Measurements from ENCODE around the gene PPP1R9B.

The PPP1R9B gene

DNA sequence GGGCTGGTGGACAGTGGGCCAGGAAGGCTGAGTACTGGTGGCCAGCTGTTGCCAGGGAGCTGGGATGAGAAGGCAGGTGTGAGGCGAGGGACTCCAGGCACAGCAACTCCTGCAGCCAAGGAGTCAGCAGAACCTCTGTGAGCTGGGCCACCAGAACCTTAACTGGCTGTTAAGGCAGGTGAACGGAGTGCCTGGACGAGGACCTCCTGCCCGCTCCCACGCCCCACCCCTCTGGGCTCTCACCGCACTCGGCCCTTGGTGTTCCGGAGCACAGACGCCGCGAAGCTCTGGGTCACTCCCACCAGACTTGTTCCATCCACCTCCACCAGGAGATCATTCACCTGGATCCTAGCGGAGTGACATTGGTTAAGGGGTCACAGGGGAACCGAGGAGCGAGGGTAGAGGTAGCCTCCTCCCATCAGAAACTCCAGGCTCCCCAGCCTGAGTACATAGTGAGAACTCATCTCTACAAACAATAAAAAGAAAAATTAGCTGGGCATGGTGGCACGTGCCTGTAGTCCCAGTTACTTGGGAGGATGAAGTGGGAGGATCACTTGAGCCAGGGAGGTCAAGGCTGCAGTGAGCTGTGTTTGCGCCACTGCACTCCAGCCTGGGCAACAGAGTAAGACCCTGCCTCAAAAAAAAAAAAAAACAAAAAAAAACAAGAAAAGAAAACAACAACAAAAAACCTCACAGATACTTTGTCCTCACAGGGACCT lies 9.3 kb downstream of the PPP1R9B start:
- DNase-seq (ENCODE audit: low read depth in 2 of 2) = no peak

DNA sequence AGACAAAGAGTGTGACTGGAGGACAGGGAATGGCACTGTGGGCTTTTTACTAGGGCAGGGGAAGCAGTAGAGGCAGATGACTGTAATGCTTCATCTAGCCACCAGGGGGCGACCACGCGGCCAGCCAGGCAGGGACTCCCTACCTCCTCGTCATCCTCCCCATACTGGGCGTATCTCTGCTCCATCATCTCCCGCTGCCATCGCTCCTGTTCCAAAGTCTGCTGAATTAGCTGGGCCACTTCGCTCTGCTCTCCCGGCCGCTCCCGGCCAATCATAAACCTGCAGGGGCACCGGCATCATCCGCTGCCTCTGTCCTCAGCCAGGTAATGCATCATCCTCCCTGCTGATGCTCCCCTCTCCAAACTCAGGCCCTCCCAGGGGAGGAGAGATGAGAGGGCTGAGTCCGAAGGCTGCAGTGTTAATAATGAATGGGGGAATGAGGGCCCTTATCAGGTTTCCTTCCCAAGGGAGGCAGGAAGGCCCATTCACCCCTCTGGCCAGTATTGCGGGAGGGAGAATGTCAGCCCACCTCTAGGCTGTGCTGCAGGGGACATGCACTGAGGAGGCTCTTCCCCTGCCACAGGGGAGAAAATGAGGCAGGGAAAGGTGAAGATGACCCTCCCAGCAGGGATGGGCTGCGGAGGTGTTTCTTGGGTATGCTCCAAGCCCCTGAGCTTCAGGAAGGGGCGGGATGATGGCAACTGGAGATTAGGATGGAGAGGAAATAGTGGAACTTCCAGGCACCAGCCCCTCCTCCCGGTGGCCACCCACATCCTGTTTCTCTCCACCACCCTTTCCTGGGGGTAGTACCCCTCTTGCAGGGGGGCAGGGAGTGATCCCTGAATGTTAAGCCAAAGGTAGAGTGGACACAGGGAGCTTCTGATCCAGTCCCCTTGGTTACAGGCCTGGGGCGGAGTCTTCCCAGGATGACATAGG lies 10.3 kb downstream of the PPP1R9B start:
- no peak for DNase-seq (ENCODE audit: low read depth in 2 of 2)

DNA sequence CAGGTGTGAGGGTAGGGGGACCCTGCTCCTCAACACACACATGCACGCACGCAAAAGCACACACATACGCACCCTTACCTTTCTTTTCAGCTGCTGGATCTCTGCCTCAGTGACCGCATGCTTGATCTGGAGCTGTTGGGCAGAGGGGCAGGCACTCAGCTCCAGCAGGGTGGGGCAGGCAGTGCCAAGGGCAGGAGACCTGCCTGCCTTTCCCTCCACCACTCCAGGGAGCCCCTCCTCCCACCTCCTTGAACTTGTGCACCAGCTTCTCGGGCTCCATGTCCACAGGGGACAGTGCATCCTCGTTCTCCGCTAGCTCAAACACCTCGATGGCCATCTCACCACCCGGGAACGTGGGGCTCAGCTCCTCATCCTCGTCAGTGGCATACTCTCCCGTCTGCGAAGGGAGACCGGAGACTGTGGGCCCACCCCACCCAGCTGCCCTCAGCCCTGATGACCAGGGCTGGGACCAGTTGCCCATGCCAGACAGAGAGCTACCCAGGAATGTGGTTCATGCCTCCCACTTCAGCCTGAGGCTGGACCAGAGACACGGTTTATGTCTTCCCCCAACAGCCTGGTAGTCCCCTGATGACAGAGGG lies 11.2 kb downstream of the PPP1R9B start:
- no peak for DNase-seq (ENCODE audit: low read depth in 2 of 2)

DNA sequence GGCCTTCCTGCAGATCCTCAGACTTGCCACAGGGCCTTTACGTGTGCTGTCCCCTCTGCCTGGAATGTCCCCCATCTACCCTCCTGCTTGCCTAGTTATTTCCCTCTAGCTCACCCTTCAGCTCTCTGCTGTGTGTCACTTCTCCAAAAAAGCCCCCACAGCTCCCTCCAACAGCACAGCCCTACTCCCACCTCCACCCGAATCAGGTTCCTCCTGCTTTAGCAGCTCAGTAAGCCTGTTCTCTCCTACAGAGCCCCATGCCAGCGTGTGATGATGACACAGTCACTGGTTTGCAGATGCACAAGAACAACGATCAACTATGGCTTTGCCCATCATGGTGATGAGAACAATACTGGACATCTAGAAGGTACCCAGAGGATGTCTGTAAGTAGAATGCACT lies 13.4 kb downstream of the PPP1R9B start:
- DNase-seq (ENCODE audit: low read depth in 2 of 2) = no peak

DNA sequence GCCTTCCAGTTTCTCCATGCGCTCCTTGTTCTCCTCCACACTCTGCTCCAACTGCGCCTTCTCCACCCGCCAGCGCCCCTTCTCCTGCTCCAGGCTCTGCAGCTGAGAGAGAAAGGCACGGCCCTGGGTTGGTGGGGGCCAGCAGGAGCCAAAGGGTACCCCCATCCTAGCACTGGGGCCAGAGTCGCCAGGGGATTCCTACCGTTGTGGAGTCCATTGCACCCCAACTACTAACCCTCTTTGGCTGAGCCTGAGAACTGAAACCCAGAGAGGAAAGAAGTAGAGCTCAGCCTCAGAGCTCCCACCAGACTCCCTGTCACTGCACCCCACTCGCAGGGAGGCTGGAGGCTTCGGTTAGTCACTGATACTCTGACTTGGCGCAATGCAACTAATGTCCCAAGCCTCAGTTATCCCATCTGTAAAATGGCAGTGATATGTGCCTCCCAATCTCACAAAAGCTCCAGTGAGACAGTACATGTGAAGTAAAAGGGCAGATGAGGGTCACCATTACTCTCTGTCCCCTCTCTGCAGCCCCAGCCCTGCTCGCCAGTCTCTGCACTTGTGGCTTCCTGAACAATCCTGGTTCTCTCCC lies 14.3 kb downstream of the PPP1R9B start:
- DNase-seq (ENCODE audit: low read depth in 2 of 2) = no peak

DNA sequence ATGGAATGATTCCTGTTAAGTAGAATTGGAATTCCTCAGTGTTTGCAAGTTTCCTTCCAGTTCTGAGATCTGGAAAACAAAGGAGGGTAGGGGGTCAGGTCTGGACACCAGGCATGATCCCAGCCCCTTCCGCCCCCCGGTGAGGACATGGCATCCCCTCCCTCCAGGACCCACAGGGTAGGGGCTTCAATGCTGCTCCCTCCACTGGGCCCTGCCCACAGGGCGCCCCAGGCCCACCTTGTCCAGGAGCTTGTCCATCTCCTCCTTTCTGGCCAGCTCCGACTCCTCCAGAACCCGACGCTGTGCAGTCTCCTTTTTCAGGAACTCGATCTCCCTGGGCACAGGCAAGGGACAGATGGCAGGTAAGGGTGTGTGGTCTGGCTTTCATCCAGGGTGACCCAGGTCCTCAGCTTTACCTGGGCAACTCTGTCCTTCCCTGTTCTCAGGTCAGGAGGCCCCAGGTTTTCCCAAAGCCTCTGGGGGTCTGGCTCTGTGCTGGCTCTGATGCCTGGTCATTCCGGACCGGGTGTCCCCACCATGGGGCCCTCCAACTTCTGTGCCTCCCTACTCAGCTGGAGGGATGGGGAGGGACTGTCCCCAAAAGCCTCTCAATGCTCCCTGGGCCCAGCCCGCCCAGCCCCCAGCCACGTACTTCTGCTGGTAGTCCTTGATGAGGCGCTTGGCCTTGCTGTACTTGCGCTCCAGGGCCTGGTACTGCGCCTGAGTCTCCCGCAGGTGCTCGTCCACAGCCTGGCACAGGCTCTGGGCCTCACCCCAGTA lies 15.0 kb downstream of the PPP1R9B start:
- no peak for DNase-seq (ENCODE audit: low read depth in 2 of 2)

DNA sequence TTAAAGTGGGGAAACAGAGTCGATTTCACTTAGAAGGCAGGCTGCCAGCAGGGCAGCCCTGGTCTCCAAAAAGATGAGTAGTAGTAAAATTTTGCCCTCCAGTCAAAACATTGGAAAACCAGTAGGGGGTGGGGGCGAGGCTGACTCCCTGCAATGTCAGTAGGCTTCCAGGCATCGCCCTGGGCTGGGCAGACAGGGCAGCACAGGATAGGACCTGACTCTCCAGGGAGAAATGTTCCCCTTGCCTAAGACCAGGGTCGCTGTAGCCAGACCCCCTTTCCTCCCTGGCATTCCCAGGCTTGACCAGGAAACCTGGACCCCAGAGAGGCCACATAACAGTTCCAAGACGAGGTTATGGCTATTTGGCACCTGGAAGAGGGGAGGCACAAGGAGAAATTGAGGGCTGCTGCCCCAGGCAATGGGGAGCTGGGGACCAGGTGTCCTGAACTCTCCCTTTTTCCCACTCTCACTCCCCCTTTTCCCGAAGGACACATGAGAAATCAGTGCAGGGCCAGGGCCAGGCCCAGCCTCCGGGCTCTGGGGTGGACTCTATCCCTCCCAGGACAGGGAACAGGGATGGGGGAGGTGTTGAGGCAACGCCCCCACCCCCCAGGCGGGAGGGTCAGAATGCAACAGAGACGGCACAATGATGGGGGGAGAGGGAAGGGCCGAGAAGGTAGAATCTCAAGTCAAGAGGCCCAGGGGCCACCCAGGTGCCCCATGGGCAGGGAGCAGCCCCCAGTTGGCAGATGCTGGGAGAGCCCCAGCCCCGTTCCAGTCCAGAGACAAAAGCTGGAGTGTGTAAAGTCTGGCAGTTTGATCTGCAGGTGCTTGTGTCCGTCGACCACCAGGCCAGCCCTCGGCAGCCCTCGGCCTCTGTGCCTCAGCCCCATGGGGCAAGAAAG lies 16.0 kb downstream of the PPP1R9B start:
- DNase-seq (ENCODE audit: low read depth in 2 of 2) = no peak

DNA sequence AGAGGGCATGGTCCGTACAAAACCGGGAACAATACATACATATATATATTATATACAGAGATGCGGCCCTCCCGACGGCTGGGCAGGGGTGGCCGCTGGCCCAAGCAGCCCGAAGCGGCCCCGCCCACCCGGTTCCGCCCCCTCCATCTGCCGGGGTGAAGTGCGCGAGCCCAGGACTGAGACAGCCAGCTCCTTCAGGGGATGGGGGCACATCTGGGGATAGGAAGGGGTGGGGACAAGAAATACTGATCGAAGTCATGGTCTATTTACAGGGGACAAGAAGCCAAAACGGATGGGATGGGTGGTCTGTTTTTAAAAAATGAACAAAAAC lies 16.7 kb downstream of the PPP1R9B start:
- DNase-seq (ENCODE audit: low read depth in 2 of 2) = no peak

DNA sequence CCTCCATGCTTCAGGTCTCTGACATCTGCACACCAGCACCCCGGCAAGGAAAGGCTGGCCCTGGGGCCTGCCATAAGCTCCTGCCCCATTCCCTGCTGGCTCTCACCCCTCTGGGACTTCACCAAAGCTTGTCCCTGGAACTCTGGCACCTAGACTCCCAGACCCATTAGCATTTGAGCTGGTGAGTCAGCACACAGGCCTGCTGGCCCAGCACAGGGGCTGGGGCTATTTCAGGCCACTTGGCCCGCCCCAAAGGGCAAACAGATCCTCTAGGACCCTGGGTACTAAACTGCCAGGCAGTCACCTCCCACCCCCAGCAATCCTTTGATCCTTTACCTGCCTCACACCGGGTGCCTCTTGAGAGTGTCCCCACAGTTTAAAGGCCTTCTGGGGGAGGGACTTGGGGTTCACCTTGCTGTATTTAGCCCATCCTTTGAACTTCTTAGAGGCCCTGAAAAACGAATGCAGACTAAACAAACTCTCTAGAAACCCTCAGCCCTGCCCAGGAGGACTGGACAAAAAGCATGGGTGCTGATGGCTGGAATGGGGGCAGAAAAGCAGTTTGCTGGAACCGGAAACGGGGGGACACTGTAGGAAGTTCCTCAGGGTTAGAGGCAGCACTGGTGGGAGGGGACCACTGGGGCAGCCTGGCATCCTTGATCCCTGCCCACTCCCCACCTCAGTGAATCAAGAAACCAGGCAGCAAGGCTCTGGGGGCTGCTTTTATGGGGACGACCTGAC lies 17.3 kb downstream of the PPP1R9B start:
- no peak for DNase-seq (ENCODE audit: low read depth in 2 of 2)

DNA sequence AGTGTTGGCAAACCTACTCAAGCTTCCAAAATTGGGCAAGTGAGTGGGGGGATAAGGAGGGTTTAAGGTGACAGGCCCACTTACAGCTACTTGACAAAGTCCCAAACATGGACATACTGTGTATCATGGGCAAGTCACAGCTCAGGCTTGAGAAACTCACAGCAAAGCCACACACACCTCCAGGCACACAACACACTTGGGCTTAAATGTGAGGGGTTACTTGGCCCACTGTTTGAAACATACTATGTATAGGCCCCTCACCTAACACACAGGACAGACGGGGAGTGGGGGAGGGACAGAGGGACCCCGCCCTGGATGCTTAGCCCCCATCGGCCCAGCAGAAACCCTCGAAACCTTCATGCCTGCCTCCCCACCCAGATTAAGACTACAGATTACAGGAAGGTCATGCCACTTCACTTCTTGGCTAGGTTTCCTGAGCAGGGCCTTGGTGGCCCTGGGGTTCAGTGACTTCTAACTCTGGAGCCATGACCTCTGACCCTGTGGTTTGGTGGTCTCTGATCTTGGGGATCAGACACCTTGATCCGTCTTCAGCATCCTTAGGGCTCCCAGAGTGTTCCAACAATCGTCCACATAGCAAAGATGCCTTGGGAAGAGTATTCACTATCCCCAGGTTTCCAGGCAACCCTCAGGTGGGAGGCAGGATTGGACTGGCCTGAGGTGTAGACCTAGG lies 18.2 kb downstream of the PPP1R9B start:
- no peak for DNase-seq (ENCODE audit: low read depth in 2 of 2)

DNA sequence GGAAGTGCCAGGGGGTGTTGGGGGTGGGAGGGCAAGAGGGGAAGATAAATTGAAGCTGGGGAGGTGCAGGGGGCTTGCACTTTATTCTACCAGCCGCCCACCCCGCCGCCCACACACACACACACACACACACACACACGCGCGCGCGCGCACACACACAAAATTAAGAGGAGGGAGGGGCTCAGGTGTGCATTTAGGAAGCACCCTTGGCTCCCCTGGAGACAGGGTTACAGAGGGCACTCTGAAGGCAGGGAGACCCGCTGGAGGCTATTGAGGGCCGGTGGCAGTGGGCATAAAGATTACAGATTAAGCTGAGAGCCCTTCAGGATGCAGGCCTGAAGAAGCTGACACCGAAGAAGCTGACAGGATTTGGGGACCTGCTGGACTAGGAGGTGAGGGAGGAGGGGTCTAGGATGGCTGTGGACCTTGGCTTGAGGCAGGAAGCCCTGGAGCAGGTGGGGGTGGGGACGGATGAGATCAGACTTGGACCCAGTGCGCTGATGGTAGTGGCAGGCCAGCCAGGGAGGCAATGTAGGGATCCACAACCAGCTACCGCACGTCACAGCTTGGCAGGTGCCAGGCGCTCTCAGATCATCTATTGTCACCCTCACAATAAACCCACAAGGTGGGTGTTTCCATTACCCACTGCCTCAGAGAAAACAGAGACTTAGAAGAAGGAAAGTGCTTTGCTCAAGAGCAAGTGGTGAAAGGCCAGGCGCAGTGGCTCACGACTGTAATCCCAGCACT lies 19.7 kb downstream of the PPP1R9B start:
- DNase-seq (ENCODE audit: low read depth in 2 of 2) = no peak

DNA sequence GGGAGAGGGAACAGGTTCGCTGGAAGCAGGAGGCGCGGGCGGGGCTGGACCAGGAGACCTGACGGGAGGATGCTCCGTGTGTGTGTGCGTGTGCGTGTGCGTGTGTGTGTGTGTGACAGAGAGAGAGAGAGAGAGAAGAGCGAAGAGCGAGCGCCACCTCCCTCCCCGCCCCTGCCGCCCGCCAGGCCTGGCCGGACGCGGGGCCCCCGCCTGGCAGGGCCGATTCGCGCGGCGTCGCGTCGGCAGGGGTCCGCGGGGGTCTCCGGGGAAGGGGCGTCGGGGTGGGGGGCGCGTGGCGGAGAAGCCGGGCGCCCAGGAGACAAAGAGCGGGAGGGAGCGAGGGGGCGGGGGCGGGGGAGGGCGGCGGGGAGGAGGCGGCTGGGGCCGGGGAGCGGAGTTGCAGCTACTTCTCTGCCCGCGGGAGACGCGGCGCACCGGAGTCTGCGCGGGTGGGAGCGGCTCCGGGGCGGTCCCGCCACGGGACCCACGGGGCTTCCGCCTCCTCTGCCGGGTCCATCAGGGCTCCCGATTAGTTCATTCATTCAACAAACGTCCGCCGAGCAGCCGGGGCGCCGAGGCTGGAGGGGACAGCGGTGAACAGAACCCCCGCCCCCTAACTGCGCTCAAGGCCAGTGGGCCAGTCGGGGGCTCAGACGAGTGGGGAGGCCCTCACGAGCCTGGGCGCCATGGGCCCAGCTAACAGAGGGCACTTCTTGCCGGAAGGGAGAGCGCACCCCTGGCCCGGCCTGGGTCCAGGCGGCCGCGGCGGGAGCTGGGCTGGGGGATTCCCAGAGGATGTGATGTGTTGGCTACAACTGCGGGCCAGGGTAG lies 20.5 kb downstream of the PPP1R9B start, which contains the start of gene SAMD14:
Gene SAMD14 (minus strand): TSS at position 433 of the 831 bp plus-strand sequence. CDS start 5,201 bp downstream, outside the sequence.
- no peak for DNase-seq (ENCODE audit: low read depth in 2 of 2)

DNA sequence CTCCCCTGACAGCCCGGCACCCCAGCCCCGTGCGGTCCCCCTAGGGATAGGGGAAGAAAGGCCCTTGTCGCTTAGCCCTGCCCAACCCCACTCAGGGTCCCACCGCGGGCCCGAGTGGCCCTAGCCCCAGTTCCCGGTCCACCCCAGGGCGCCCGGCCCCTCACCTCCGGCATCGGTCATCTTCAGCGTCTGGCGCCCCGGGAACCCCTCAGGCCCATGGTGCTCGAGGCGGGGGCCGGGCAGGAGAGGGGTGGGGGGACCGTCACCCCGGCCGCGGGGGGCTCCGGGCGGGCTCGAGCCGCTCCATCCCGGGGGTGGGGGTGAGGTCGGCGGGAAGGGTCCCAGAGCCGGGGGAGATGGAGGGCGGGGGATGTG lies 21.1 kb downstream of the PPP1R9B start:
- DNase-seq (ENCODE audit: low read depth in 2 of 2) = no peak

DNA sequence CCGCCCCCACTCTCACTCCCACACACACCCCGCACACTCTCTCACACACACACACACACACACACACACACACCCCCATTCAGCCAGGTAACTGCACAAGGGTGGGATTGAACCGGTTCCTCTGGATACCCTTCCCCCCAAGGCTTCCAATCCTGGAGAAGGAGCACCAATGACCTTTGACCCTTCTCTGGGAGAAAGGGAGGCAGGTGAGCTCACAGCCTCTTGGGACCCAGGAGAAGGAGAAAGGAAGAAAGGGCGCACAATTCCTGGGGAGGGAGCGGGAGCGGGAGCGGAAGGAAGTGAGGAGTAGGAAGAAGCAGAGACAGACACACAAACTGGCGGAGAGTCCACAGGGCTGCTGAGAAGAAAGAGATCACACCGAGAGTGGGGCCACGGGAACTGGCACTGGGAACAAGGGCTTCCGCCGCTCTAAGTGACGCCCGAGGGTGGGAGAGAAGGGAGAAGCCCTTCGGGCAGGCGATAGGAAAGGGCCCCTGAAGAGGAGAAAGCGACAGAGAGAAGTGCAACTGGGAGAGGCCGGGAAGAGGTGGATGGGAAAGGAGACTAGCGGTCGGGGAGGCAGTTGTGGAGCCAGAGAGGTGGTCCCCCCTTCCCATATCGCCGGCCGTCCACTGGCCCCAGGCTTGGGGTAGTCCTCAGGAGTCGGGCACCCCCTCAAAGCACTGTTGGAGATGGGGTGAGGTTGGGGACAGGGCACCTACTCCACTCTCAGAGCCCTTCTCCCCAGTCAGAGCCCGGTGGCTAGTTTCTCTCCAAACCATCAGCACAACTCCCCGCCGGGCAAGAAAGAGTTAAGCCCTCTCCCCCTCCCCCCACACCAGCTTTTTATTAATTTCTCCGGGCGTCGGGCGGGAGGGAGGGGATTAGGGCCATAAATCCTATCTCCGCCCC lies 21.8 kb downstream of the PPP1R9B start:
- no peak for DNase-seq (ENCODE audit: low read depth in 2 of 2)

DNA sequence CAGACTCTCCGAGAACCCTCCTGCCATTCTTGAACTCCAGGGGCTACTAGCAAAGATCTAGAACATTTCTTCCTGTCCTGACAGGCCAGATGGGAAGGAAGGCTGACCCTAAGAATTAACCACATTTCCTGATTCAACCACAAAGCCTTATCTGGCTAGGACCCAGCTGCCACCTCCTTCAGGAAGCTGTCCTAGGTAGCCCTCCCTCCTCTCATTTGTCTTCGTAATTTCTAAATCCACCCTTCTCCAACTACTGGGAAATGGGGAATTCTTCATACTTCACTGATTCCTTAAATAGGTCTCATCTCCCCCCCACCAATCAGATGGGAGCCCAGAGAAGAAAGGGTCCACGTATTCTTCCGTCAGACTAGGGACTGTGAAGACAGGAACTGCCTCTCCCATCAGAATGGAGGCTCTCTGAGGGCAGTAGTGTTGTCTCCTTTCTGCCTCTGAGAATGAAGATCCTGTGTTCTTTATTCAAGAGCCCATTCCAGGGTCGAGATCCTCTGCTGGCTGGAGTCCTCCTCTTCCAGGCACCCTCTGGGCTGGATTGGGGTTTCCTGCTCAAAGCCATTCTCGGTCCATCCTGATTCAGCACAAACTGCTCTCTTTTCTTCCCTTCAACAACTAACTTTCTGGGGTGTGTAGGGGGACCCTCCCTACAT lies 22.6 kb downstream of the PPP1R9B start:
- DNase-seq (ENCODE audit: low read depth in 2 of 2) = no peak

All from fibroblast of skin of left biceps (primary cell).